Neural cell (in vitro differentiated cells): ENCODE data around the gene RALGPS1. TPM values are rescaled to one million over a fixed set of nuclear protein-coding genes. Genes with fewer than 3 reads are reported as not detected.

Experiments
- H2AFZ ChIP-seq: fragments of 200-600, 300-800 bp; sonication (generic), shearing (Covaris generic); 2 replicates; pipeline ENCODE4 v1.6.0; 2014; ENCODE audit warnings: low read depth, mild to moderate bottlenecking, antibody characterized with exemption, low read length, moderate library complexity
- H3F3A ChIP-seq: fragments of 200-600 bp; shearing (Covaris generic); 2 replicates; pipeline ENCODE4 v1.6.1; 2016; ENCODE audit warnings: mild to moderate bottlenecking, moderate library complexity, mixed read lengths, antibody characterized with exemption, low read length; ENCODE audit not compliant: insufficient read depth, poor library complexity, severe bottlenecking
- H3K27ac ChIP-seq: fragments of 200-600, 300-800 bp; sonication (generic), shearing (Covaris generic); 2 replicates; pipeline ENCODE4 v1.5.1; 2014; ENCODE audit warnings: mild to moderate bottlenecking, low read length, moderate library complexity
- H3K27me3 ChIP-seq: fragments of 300-800, 200-600 bp; sonication (generic), shearing (Covaris generic); 2 replicates; pipeline ENCODE4 v1.6.0; 2014; ENCODE audit warnings: mild to moderate bottlenecking, low read depth, low read length, moderate library complexity; ENCODE audit not compliant: insufficient read depth
- H3K36me3 ChIP-seq: fragments of 300-800, 200-600 bp; sonication (generic), shearing (Covaris generic); 2 replicates; pipeline ENCODE4 v1.5.1; 2014; ENCODE audit warnings: mild to moderate bottlenecking, antibody characterized with exemption, low read length, moderate library complexity; ENCODE audit not compliant: insufficient read depth
- H3K4me2 ChIP-seq: fragments of 300-800, 200-600 bp; sonication (generic), shearing (Covaris generic); 2 replicates; pipeline ENCODE4 v1.6.0; 2014; ENCODE audit warnings: mild to moderate bottlenecking, low read length
- H3K4me3 ChIP-seq: fragments of 300-800, 200-600 bp; sonication (generic), shearing (Covaris generic); 2 replicates; pipeline ENCODE4 v1.5.1; 2014; ENCODE audit warnings: mild to moderate bottlenecking, low read length, moderate library complexity
- H3K79me2 ChIP-seq: fragments of 200-600 bp; shearing (Covaris generic); replicated peaks from 2 replicates; pipeline ENCODE4 v1.6.0; 2014; ENCODE audit warnings: mild to moderate bottlenecking, low read length, moderate library complexity; ENCODE audit not compliant: insufficient read depth
- H3K9ac ChIP-seq: fragments of 300-800, 200-600 bp; sonication (generic), shearing (Covaris generic); 2 replicates; pipeline ENCODE4 v1.6.1; 2016; ENCODE audit warnings: mild to moderate bottlenecking, low read length, mixed read lengths
- H3K9me2 ChIP-seq: fragments of 200-600 bp; shearing (Covaris generic); 2 replicates; pipeline ENCODE4 v1.6.1; 2016; ENCODE audit warnings: mild to moderate bottlenecking, low read length, mixed read lengths; ENCODE audit not compliant: insufficient read depth
- H3K9me3 ChIP-seq: fragments of 200-600, 300-800 bp; sonication (generic), shearing (Covaris generic); 2 replicates; pipeline ENCODE4 v1.6.1; 2016; ENCODE audit warnings: mild to moderate bottlenecking, mixed run types, low read length, moderate library complexity, mixed read lengths
- H4K20me1 ChIP-seq: fragments of 200-600 bp; shearing (Covaris generic); 2 replicates; pipeline ENCODE4 v1.6.1; 2016; ENCODE audit warnings: mild to moderate bottlenecking, mixed run types; ENCODE audit not compliant: insufficient read depth
- CTCF ChIP-seq: fragments of 450-650 bp; IDR thresholded peaks from 2 replicates; pipeline ENCODE4 v1.5.1; 2014; ENCODE audit warnings: antibody characterized with exemption, mild to moderate bottlenecking, moderate library complexity; ENCODE audit not compliant: poor library complexity, severe bottlenecking
- EP300 ChIP-seq: fragments of 450-650 bp; conservative IDR thresholded peaks from 2 replicates; pipeline ENCODE4 v1.6.1; 2014; ENCODE audit warnings: antibody characterized with exemption, mild to moderate bottlenecking, moderate library complexity; ENCODE audit not compliant: poor library complexity, severe bottlenecking
- EZH2 ChIP-seq: fragments of 200-600, 300-800 bp; shearing (Covaris generic), sonication (generic); IDR thresholded peaks from 2 replicates; pipeline ENCODE4 v1.6.1; 2014; ENCODE audit warnings: antibody characterized with exemption, low read length, borderline replicate concordance, mild to moderate bottlenecking; ENCODE audit not compliant: insufficient read depth, poor library complexity, severe bottlenecking
- MXI1 ChIP-seq: fragments of 450-650 bp; conservative IDR thresholded peaks from 2 replicates; pipeline ENCODE4 v1.6.1; 2014; ENCODE audit warnings: antibody characterized with exemption, mild to moderate bottlenecking; ENCODE audit not compliant: poor library complexity, severe bottlenecking
- POLR2AphosphoS5 ChIP-seq: IDR thresholded peaks from 2 replicates; pipeline ENCODE4 v1.6.1; 2012
- RAD21 ChIP-seq: fragments of 450-650 bp; conservative IDR thresholded peaks from 2 replicates; pipeline ENCODE4 v1.6.1; 2014; ENCODE audit warnings: antibody characterized with exemption, mild to moderate bottlenecking, moderate library complexity
- REST ChIP-seq: IDR thresholded peaks from 2 replicates; pipeline ENCODE4 v1.6.1; 2012; ENCODE audit warnings: borderline replicate concordance
- SMC3 ChIP-seq: fragments of 450-650 bp; conservative IDR thresholded peaks from 2 replicates; pipeline ENCODE4 v1.6.1; 2014; ENCODE audit warnings: antibody characterized with exemption, mild to moderate bottlenecking, moderate library complexity; ENCODE audit not compliant: poor library complexity
- TAF1 ChIP-seq: IDR thresholded peaks from 2 replicates; pipeline ENCODE4 v1.6.1; 2012; ENCODE audit warnings: low read depth
- polyA plus RNA-seq: library from polyadenylated mRNA; depleted of rRNA; stranded (reverse); fragments of >200 nt; gene quantifications from 2 replicates; pipeline ENCODE4 v1.2.3, GENCODE V29; 2014

Gene RALGPS1
- polyA plus RNA-seq, 1 donor from 2014 or later: 37.1 TPM

- H3K9ac ChIP-seq: no peak overlapping the region
- H3K9me2 ChIP-seq: no peaks in the 10 kb centered on the region
- no peak overlapping the region for H3K27ac ChIP-seq
- TF ChIP-seq EZH2 (no peak), CTCF (no peak), RAD21 (no peak), REST (no peak), MXI1 (no peak), TAF1 (no peak), SMC3 (no peak), EP300 (no peak), POLR2AphosphoS5 (no peak)
- no peak overlapping the region for H2AFZ ChIP-seq
- H3K36me3 ChIP-seq: peaks cover 1% of the 10 kb centered on the region
- H4K20me1 ChIP-seq: no peaks in the 10 kb centered on the region
- no peaks in the 10 kb centered on the region for H3K79me2 ChIP-seq
- H3K4me3 ChIP-seq: no peak overlapping the region
- no peaks in the 10 kb centered on the region for H3K9me3 ChIP-seq
- no peak overlapping the region for H3K4me2 ChIP-seq
- no peaks in the 10 kb centered on the region for H3K27me3 ChIP-seq
- H3F3A ChIP-seq: no peaks in the 10 kb centered on the region
Measured at GRCh38 chr9:127179633-127180441, 265.3 kb downstream of the RALGPS1 start.

GRCh38 chr9:127180457-127181314 lies 266.1 kb downstream of the RALGPS1 start:
- Histone ChIP-seq H3K4me2 (no peak overlapping the region), H3K27me3 (no peaks in the 10 kb centered on the region), H3K9me3 (no peaks in the 10 kb centered on the region), H3K36me3 (no peaks in the 10 kb centered on the region), H4K20me1 (no peaks in the 10 kb centered on the region), H3K79me2 (no peaks in the 10 kb centered on the region), H3F3A (no peaks in the 10 kb centered on the region), H3K4me3 (no peak overlapping the region), H2AFZ (no peak overlapping the region), H3K27ac (no peak overlapping the region), H3K9ac (no peak overlapping the region), H3K9me2 (no peaks in the 10 kb centered on the region)
- no peak for TF ChIP-seq REST
- no peak for TF ChIP-seq POLR2AphosphoS5
- no peak for TF ChIP-seq EZH2
- TF ChIP-seq TAF1: no peak
- TF ChIP-seq MXI1: no peak
- TF ChIP-seq RAD21: no peak
- no peak for TF ChIP-seq EP300
- no peak for TF ChIP-seq CTCF
- TF ChIP-seq SMC3: no peak
